ENCODE data around the gene PARVB. TPM values are rescaled to one million over a fixed set of nuclear protein-coding genes. Genes with fewer than 3 reads are reported as not detected.

Gene PARVB
- polyA plus RNA-seq, 1 donor (not counting 4 experiments of a cell fraction or from before 2014, with no cell fraction given): 10.5 TPM

GRCh38 chr22:43988116-43988820 lies 35.8 kb upstream of the PARVB start:
- Histone ChIP-seq H2AFZ (ENCODE audit: control insufficient read depth, low read length) (no peak overlapping the region), H3K9me1 (ENCODE audit: control insufficient read depth, extremely low read depth, insufficient read depth, low read length) (no peaks in the 10 kb centered on the region), H3K9me3 (ENCODE audit: control insufficient read depth, low read depth, low read length) (no peaks in the 10 kb centered on the region), H3K4me2 (ENCODE audit: control insufficient read depth, extremely low read depth, insufficient read depth, low read depth, low read length) (no peak overlapping the region), H3K36me3 (ENCODE audit: control insufficient read depth in 2 of 2, extremely low read depth in 1 of 2, insufficient read depth in 2 of 2, low read length in 2 of 2) (peaks cover 15 to 26% of the 10 kb centered on the region in 2 experiments), H3K79me2 (ENCODE audit: control insufficient read depth, insufficient read depth, low read length) (no peaks in the 10 kb centered on the region), H3K27me3 (ENCODE audit: control insufficient read depth, extremely low read depth, insufficient read depth, low read length) (no peaks in the 10 kb centered on the region), H4K20me1 (ENCODE audit: control insufficient read depth, extremely low read depth, insufficient read depth, low read length) (no peaks in the 10 kb centered on the region), H3K9ac (ENCODE audit: control insufficient read depth, extremely low read depth, insufficient read depth, low read length) (no peak overlapping the region), H3K4me1 (ENCODE audit: control insufficient read depth, extremely low read depth, insufficient read depth, low read length) (no peaks in the 10 kb centered on the region), H3K4me3 (ENCODE audit: control insufficient read depth in 2 of 3, extremely low read depth in 1 of 3, insufficient read depth in 2 of 3, low read depth in 1 of 3, low read length in 3 of 3) (no peak overlapping the region), H3K27ac (ENCODE audit: control insufficient read depth, insufficient read depth, low read length) (no peak overlapping the region)
- no peak for FAIRE-seq
- no peak for DNase-seq (ENCODE audit: low read depth, low spot score)
- TF ChIP-seq EZH2 (IDR thresholded peaks at IDR 0.05; ENCODE audit: low read length): no peak
- TF ChIP-seq CTCF (optimal IDR thresholded peaks at IDR 0.05 in 1 of 3, IDR thresholded peaks at IDR 0.05 in 1 of 3, conservative IDR thresholded peaks at IDR 0.05 in 1 of 3; ENCODE audit: extremely low read depth in 1 of 3, insufficient read depth in 2 of 3, low read length in 3 of 3): no peak
- dilution Hi-C loops (cut with MboI; ENCODE audit: extremely low pct_ligation_motif_present, low sequenced_read_pairs): no loop called here

- no peak overlapping the region for H3K4me3 ChIP-seq (ENCODE audit: control insufficient read depth in 2 of 3, extremely low read depth in 1 of 3, insufficient read depth in 2 of 3, low read depth in 1 of 3, low read length in 3 of 3)
These were observed 35.1 kb upstream of the PARVB start for GRCh38 chr22:43988960-43989359.

More at GRCh38 chr22:43988960-43989359, 35.1 kb upstream of the PARVB start:
- TF ChIP-seq CTCF (optimal IDR thresholded peaks at IDR 0.05 in 1 of 3, IDR thresholded peaks at IDR 0.05 in 1 of 3, conservative IDR thresholded peaks at IDR 0.05 in 1 of 3; ENCODE audit: extremely low read depth in 1 of 3, insufficient read depth in 2 of 3, low read length in 3 of 3) (no peak), EZH2 (IDR thresholded peaks at IDR 0.05; ENCODE audit: low read length) (no peak)
- Histone ChIP-seq H2AFZ (ENCODE audit: control insufficient read depth, low read length) (no peak overlapping the region), H3K9me3 (ENCODE audit: control insufficient read depth, low read depth, low read length) (no peaks in the 10 kb centered on the region), H4K20me1 (ENCODE audit: control insufficient read depth, extremely low read depth, insufficient read depth, low read length) (no peaks in the 10 kb centered on the region), H3K9ac (ENCODE audit: control insufficient read depth, extremely low read depth, insufficient read depth, low read length) (no peak overlapping the region), H3K9me1 (ENCODE audit: control insufficient read depth, extremely low read depth, insufficient read depth, low read length) (no peaks in the 10 kb centered on the region), H3K4me1 (ENCODE audit: control insufficient read depth, extremely low read depth, insufficient read depth, low read length) (no peaks in the 10 kb centered on the region), H3K4me2 (ENCODE audit: control insufficient read depth, extremely low read depth, insufficient read depth, low read depth, low read length) (no peak overlapping the region), H3K27me3 (ENCODE audit: control insufficient read depth, extremely low read depth, insufficient read depth, low read length) (no peaks in the 10 kb centered on the region), H3K27ac (ENCODE audit: control insufficient read depth, insufficient read depth, low read length) (no peak overlapping the region), H3K79me2 (ENCODE audit: control insufficient read depth, insufficient read depth, low read length) (no peaks in the 10 kb centered on the region), H3K36me3 (ENCODE audit: control insufficient read depth in 2 of 2, extremely low read depth in 1 of 2, insufficient read depth in 2 of 2, low read length in 2 of 2) (peaks cover 18 to 20% of the 10 kb centered on the region in 2 experiments)
- dilution Hi-C loops (cut with MboI; ENCODE audit: extremely low pct_ligation_motif_present, low sequenced_read_pairs): no loop called here
- DNase-seq (ENCODE audit: low read depth, low spot score): no peak
- no peak for FAIRE-seq
